ENCODE data around the gene DUS1L.

The DUS1L gene

GRCh38 chr17:82076018-82076784 lies 10.6 kb upstream of the DUS1L start:
- DNase-seq, result no peak
- ATAC-seq, result no peak

GRCh38 chr17:82073446-82073845 lies 7.8 kb upstream of the DUS1L start:
- no peak for ATAC-seq
- DNase-seq, result no peak

- DNase-seq (no peak), ATAC-seq (no peak)
Observed at GRCh38 chr17:82072827-82073226, 7.2 kb upstream of the DUS1L start.

- DNase-seq (no peak), ATAC-seq (no peak)
Observed at GRCh38 chr17:82070611-82071010, 5.0 kb upstream of the DUS1L start.

- DNase-seq (peak; percentile 37), ATAC-seq (peak; percentile 35)
Observed at GRCh38 chr17:82065193-82065637, 389 bp downstream of the DUS1L start.

GRCh38 chr17:82064433-82065192 lies 991 bp downstream of the DUS1L start:
- no peak for DNase-seq
- no peak for ATAC-seq

GRCh38 chr17:82063424-82064415 lies 1.9 kb downstream of the DUS1L start:
- no peak for ATAC-seq

GRCh38 chr17:82062984-82063368 lies 2.6 kb downstream of the DUS1L start:
- no peak for DNase-seq
- no peak for ATAC-seq

More at GRCh38 chr17:82063424-82064415, 1.9 kb downstream of the DUS1L start:
- DNase-seq, result no peak

GRCh38 chr17:82062076-82062983 lies 3.3 kb downstream of the DUS1L start:
- ATAC-seq, result no peak
- DNase-seq, result no peak

GRCh38 chr17:82061047-82061925 lies 4.3 kb downstream of the DUS1L start:
- DNase-seq (no peak), ATAC-seq (no peak)

GRCh38 chr17:82060614-82061013 lies 5.0 kb downstream of the DUS1L start:
- DNase-seq, result no peak

GRCh38 chr17:82060001-82060380 lies 5.6 kb downstream of the DUS1L start:
- ATAC-seq (no peak), DNase-seq (no peak)

More at GRCh38 chr17:82060614-82061013, 5.0 kb downstream of the DUS1L start:
- no peak for ATAC-seq

GRCh38 chr17:82059272-82060000 lies 6.2 kb downstream of the DUS1L start:
- ATAC-seq (no peak), DNase-seq (no peak)

GRCh38 chr17:82058855-82059249 lies 6.8 kb downstream of the DUS1L start:
- DNase-seq, result no peak
- ATAC-seq, result no peak

GRCh38 chr17:82058230-82058854 lies 7.3 kb downstream of the DUS1L start:
- ATAC-seq (no peak), DNase-seq (no peak)

GRCh38 chr17:82056729-82057621 lies 8.6 kb downstream of the DUS1L start:
- ATAC-seq (no peak), DNase-seq (no peak)

- no peak for ATAC-seq
- no peak for DNase-seq
Observed at GRCh38 chr17:82055965-82056728, 9.5 kb downstream of the DUS1L start.
